HG03571 (cell line): ENCODE measurements around the gene GC.
"Not testable (repeated sequence)": the region's sequence is repeated elsewhere in the genome, so short reads cannot be mapped to it uniquely, and the experiment has no call there.

ENCODE experiments used
- ATAC-seq: cut with Tn5 transposase; IDR thresholded peaks from one replicate; pipeline ENCODE4 v1.9.1; 2021; ENCODE audit not compliant: unreplicated experiment

GC gene

GRCh38 chr4:71783972-71784371 is at the start of gene GC:
Gene GC (minus strand): TSS chr4:71784079. CDS start chr4:71784018, 61 bp downstream.
- ATAC-seq, result no peak

- ATAC-seq, result no peak
These were observed 49.5 kb upstream of the GC start for GRCh38 chr4:71833232-71833900.

- ATAC-seq, result no peak
These were observed 48.2 kb upstream of the GC start for GRCh38 chr4:71832049-71832448.

- no peak for ATAC-seq
These were observed 46.8 kb upstream of the GC start for GRCh38 chr4:71830497-71831190.

- no peak for ATAC-seq
These were observed 44.6 kb upstream of the GC start for GRCh38 chr4:71828470-71828869.

GRCh38 chr4:71827826-71828225 is 43.9 kb upstream of the GC start:
- no peak for ATAC-seq

GRCh38 chr4:71816676-71817303 is 32.9 kb upstream of the GC start:
- no peak for ATAC-seq

- ATAC-seq, result no peak
These were observed 30.6 kb upstream of the GC start for GRCh38 chr4:71814433-71814832.

- not testable (repeated sequence) for ATAC-seq
These were observed 25.9 kb upstream of the GC start for GRCh38 chr4:71809805-71810204.

GRCh38 chr4:71807469-71807868 is 23.6 kb upstream of the GC start:
- ATAC-seq, result no peak

GRCh38 chr4:71805230-71805629 is 21.4 kb upstream of the GC start:
- not testable (repeated sequence) for ATAC-seq

GRCh38 chr4:71804017-71804697 is 20.3 kb upstream of the GC start:
- ATAC-seq, result not testable (repeated sequence)

- ATAC-seq, result no peak
These were observed 2.1 kb upstream of the GC start for GRCh38 chr4:71785959-71786358.

GRCh38 chr4:71784569-71785197 is 804 bp upstream of the GC start:
- no peak for ATAC-seq

GRCh38 chr4:71777891-71778290 is 6.0 kb downstream of the GC start:
- ATAC-seq, result no peak

- no peak for ATAC-seq
These were observed 8.4 kb downstream of the GC start for GRCh38 chr4:71775449-71775848.

GRCh38 chr4:71774136-71774535 is 9.7 kb downstream of the GC start:
- no peak for ATAC-seq

GRCh38 chr4:71773004-71773403 is 10.9 kb downstream of the GC start:
- ATAC-seq, result no peak

GRCh38 chr4:71772592-71772991 is 11.3 kb downstream of the GC start:
- ATAC-seq, result no peak

- ATAC-seq, result no peak
These were observed 12.3 kb downstream of the GC start for GRCh38 chr4:71771613-71772012.

- no peak for ATAC-seq
These were observed 14.4 kb downstream of the GC start for GRCh38 chr4:71769434-71769833.
